ENCODE results near the gene TENT5C.
A peak's percentile ranks its signal among the peaks of the same experiment; 100 is the strongest.
"Not testable (repeated sequence)": the region's sequence is repeated elsewhere in the genome, so short reads cannot be mapped to it uniquely, and the experiment has no call there.

TENT5C gene

DNA sequence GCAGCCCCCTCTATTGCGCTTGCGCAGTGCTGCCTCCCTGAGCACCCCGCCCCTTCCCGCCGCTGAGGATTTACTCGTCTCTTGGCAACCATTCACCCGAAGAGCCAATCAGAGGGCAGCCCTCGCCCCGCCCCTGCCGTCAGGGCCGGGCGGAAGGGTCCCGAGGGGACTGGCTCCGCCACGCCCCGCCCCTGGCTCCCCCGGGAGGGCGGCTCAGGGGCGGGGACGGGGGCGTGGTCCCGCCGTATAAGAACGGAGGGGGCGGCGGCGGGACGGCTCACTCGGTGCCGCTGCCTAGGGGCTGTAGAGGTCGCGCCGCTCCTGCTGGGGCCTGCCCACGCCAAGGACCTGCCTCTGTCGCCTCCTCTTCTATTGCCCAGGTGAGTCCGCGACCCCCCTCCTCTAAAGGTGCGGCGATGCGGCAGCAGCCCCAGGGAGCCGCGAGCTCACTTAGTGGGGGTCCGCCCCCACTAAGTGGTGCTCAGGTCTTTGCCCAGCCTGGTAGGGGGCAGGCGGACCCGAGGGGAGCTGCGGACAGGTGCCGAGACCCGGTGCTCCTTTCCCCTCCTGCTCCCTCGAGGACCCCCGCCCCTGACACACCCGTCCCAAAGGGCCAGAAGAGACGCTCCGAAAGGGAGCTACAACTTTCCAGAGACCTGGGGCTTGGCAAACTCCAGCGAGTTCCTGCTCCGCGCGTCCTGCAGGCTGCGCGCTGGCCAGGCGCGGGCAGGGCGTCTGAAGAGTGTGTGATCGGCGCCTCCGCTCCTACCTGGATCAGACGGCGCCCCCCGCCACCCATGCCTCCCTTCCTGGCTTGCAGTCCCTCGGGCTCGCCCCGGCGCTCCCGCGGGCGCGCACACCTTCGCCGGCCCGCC is at the start of gene TENT5C:
TSS of gene TENT5C (plus strand) at position 275 of the 875 bp plus-strand sequence. CDS start 16,821 bp downstream, outside the sequence.
- peak; percentile 97 for DNase-seq

DNA sequence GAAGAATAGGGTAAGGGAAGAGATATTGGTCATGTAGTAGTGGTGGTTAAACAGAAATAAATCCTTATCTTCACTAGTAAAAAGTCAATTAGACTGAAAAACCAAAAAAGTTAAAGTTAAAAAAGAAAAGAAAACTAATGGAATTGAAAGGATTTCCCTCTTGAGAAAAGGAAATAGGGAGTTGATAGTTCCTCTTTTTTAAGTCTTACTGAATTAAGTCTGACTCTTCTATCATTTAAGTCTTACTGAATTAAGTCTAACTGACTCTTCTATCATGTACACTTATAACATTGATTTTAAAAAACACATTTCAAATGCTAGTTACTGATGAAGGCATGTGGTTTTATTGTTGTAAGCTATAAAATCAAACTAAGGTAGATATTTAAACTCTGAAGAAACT is 49.5 kb upstream of the TENT5C start:
- DNase-seq: no peak

DNA sequence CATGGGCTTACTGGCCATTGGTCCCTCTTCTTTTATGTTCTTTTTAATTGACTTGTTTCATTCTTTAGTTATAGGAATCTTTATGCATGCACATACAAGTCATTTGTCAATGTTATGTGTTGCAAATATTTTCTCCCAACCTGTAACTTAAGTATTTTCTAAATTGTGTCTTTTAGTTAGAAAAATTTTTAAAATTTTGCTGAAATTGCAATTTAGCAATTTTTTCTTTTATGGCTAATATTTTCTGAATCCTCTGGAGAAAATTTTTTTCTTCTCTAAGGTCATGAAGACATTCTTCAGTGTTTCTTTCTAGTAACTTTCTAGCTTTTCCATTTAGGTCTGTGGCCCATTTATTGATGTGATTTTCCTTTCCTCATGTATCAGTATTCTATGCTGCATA is 48.9 kb upstream of the TENT5C start:
- no peak for DNase-seq

DNA sequence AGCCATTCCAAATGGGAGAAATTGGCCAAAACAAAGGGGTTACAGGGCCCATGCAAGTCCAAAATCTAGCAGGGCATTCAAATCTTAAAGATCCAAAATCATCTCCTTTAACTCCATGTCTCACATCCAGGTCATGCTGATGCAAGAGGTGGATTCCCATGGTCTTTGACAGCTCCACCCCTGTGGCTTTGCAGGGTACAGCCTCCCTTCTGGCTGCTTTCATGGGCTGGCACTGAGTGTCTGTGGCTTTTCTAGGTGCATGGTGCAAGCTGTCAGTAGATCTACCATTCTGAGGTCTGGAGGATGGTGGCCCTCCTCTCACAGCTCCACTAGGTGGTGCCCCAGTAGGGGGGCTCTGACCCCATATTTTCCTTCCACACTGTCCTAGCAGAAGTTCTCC is 47.4 kb upstream of the TENT5C start:
- DNase-seq: not testable (repeated sequence)

DNA sequence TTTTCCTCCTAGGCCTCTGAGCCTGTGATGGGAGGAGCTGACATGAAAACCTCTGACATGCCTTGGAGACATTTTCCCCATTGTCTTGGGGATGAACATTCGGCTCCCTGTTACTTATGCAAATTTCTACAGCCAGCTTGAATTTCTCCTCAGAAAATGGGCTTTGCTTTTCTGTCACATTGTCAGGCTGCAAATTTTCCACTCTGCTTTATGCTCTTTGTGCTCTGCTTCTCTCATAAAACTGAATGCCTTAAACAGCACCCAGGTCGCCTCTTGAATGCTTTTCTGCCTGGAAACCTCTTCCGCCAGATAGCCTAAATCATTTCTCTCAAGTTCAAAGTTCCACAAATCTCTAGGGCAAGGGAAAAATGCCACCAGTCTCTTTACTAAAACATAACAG is 46.7 kb upstream of the TENT5C start:
- no peak for DNase-seq

DNA sequence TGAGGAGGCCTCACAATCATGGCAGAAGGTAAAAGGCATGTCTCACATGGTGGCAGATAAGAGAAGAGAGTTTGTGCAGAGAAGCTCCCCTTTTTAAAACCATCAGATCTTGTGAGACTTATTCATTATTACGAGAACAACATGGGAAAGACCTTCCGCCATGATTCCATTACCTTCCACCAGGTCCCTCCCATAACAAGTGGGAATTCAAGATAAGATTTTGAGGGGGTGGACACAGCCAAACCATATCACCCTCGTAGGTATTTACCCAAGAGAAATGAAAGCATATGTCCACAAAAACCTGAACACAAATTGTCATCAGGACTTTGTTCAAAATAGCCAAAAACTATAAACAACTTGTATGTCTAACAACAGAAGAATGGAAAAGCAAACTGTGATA is 45.9 kb upstream of the TENT5C start:
- no peak for DNase-seq

DNA sequence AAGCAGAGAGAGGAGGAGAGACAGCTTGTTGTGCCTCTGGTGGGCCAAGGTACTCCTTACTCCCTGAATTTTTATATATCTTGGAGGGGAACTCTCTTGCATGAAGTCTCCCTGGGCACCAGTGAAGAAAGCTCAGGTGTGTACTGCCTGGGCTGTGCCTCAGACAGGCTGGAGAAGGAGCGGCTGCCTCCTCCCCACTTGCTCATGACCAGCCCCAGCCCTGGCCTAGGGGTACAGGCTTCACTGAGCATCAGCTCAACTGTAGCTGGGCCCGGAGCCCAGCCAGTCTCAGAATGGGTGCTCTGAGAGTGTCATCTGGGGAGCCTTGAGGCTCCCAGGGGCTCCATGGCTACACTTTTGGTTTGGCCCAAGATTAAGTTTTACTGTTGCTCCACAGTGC is 44.8 kb upstream of the TENT5C start:
- DNase-seq: no peak

DNA sequence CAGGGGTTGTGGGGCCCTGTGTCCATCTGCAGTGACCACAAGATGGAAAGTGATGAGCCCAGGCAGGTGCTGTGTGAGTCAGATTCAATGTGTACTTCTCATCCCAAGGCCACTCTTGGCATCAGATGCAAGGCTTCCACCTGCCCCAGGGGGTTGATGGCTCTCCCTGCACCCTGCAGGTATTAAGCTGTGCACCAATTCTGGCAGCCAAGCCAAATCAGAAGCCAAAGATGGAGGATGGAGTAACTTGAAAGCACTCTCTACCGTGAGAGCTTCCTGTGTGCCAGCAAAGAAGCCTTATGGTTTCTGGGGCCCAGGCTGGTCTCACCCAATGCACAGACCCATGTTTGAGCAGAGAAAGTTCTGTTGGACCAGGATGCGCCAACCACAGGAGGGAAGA is 44.3 kb upstream of the TENT5C start:
- no peak for DNase-seq

DNA sequence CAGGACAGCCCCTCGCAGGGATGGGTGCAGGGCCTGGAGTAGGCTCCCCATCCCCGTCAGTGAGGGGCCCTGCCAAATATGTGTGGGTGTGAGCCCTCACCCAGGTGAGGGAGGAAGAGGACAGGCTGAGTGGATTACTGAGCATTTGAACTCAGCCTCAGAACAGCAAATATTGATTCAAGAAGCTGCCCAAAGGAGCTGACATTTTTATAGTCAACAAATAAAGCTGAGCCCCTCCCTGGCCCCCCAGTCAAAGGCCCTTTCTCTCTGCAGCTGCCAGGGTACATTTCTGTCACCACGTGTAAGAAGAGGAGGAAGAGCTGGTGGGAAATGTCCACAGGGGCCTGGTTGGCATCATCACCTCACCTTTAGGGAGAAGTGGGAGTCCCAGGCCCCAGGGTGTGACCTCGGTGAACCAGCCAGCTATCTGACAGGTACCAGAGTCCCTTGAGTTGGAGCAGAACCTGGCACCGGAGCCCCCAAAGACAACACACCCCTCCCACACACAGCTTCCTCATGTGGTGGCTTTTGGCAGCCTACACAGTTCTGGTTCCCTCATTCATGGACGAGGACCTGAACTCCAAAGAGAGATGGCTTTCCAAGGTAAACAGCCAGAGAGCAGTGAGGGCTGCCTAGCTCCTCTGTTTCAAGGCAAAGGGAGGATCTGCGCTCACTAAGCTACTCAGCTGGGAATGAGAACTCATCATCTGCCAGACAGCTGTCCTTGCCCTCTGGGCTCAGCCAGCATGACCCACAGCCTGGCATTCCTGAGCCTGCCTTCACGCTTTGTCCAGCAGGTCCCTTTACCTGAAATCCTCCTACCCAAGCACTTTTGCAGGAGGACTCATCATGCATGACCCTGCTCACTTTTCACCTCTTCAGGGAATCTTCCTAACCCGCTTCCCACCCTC is 43.0 kb upstream of the TENT5C start:
- no peak for DNase-seq

DNA sequence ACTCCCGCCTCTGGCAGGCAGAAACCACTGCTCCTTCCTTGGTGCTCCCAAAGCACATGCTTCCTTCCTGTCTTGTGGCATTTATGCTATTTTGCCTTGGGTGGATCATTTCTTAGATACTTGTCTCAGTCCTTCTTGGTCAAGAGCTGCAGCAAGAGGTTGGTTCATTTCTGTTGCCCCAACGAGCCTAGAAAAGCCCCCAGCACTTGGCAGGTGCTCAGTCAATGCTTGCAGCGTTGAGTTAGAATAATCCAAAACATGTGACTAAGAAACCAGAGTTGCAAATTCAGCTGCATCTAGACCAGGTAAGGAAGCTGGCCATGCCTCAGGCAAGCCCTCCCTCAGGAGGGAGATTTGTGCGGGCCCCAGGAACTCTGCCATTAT is 42.4 kb upstream of the TENT5C start:
- DNase-seq: no peak

DNA sequence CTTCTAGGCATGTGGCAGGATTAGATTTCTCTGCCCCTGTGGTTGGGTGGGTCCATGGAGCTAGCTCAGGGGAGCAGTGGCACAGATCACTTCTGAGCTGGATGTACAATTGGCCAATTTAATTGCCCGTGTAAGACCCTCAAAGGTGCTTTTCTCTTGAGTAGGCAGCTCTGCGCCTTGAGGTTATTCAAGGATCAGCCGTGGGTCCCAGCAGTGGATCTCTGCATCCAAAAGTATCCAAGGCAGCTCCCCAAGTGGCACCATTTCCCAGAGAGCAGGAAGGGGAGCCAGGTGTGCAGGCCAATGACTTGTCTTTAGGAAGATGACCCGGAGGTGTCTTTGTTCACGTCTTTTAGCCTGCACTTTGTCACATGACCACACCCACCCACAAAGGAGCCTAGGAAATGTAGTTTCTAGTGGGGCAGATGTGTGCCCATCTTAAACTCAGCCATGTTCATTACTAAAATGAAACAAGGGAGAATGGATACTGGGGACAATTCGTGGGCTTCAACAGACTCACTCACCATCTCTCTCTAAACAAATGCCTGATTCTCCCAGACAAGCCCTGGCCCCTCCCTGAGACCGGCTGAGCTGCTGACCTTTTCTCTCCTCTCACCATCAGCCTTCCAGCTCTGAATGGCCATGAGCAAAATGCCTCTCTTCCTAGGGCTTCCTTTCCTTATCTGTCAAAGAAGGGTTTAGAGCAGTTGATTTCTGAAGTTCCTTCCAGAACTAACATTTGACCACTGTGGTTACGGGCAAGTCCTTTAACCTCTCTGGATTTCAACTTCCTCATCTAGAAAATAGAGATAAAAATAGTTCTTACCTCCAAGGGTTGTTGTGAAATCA is 41.4 kb upstream of the TENT5C start:
- DNase-seq: no peak

DNA sequence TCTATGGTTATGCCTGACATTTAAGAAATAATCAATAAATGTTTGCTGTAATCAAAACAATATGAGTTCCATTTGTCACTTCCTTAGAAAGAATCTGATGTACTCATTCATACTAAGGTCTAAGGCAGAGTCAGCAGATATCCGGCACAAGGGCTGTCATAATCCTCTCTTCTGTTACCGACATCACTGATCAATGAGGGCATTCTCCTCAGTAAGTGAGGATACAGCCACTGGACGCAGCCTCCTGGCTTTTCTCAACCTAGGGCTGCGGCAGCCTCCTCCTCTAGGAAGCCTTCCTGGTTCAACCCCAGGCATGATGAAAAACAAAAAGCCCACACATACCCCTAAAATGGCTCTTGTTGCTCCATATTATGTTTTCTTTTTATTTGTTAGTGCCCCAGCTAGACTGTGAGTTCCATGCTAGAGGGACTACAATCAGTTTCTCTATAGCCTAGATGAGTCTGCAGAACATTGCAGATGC is 40.7 kb upstream of the TENT5C start:
- no peak for DNase-seq

DNA sequence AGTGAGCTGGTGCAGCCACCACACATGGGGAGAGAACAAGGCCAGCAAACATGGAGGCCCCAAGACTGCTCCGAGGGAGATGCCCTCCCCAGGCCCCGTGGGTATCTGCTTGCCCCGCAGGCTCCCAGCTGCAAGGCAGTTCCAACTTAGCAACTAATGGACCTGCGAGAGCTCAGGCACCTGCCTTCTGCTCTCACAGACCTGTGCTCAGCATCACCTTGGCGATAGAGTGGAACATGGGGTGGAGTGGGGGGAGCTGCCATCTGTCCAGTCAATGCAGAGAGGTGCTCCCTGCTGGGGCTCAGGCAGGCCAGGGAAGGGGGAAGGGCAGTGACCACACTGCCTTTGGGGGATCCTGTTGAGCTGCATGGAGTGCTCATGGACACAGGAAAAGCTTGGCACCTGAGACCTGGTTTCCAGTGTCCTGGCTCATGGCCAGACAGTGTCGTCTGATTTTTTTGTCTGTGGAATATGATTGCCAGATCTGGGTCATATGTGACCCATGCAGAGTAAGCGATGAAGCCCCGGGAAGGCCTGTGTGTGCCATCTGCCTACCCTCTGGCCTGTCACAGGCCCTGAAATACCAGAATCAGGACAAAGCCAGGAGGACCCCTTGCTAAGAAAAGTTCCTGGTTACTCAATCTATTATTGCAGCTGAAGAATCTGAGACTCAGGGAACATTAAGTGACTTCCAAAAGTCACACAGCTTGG is 39.9 kb upstream of the TENT5C start:
- DNase-seq: no peak

DNA sequence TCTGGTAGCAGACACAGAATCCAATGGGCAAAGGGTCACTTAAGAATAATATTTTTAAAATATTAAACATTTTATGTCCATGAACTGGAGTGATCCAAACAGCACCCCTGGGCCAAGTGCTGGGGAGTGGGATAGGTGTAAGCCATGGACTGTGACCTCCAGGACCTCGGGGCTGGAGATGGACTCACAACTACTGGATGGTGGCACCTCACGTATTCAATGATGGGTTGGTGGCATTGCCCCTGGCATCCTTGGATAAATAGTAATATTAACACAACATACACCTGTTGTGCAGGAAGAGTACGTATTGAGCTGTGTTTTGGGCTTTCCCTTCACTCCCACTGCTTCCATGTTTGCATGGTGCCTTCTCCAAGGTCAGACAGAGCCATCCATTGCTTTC is 39.3 kb upstream of the TENT5C start:
- DNase-seq: no peak

DNA sequence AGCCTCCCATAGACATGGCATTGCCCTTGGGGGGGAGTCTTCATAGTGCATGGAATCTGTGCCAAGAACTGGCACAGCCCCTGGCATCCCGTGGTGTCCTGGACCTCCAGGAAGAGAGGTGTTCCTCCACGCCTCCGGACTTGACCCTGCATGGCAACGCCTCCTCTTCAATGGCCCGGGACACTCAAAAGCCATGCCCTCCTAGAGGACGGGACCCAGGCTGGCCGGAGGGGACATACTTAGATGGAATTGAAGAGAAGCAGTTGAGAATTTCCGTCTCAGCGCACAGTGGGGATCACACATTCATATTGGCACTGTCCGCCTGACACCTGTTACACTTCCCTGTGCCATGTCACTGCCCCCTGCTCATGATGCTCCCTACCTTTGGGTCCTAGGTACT is 38.4 kb upstream of the TENT5C start:
- no peak for DNase-seq

DNA sequence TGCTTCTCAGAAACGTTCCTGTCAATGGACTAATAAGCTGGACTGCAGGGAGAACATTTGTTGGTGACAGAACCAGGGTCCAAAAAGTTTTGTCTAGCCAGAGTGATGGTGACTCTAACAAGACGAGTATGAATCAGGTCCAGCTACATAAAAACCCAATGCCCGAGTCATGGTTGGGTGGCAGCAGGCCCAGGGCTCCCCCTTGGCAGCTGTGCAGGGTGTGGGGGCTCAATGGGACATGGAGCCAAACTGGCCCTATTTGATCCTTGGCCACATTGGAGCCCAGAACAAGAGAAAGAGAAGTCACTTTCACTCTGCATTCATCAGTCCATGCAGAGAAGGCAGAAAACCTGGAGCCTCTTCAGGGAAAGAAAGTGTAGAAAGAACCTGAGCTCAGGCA is 37.9 kb upstream of the TENT5C start:
- no peak for DNase-seq

DNA sequence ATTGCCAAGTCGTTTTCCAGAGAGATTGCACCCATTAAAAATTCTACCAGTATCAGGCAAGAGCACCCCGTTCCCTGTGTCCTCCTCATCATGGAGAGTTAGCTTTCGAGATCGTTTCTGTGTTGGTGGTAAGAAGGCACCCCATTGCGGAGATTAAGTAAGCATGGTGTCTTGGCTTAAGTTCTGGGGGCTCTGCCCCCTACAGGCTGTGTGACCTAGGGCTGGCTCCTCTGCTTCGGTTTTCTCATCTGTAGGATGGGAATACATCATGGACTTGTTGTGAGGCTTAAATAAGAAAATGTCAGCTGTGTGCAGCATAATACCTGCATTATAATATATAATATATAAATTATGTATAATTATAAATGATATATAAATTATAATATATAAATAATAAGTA is 36.8 kb upstream of the TENT5C start:
- no peak for DNase-seq

DNA sequence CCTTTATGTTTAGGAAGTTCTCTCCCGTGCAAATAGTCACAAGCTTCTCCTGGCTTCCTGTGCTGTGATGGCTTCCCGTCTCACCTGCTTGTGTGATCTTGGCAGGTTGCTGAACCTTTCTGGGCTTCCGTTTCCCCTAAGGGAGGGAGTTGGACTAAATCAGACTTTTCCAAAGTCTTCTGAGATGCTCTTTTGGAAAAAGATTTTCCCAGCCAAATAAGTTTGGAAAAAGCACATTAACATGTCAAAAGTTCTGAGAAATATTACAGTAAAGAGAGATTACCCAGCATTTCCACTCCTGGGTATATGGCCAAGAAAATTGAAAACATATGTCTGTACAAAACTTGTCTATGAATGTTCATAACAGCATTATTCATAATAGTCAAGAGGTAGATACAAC is 36.0 kb upstream of the TENT5C start:
- no peak for DNase-seq

DNA sequence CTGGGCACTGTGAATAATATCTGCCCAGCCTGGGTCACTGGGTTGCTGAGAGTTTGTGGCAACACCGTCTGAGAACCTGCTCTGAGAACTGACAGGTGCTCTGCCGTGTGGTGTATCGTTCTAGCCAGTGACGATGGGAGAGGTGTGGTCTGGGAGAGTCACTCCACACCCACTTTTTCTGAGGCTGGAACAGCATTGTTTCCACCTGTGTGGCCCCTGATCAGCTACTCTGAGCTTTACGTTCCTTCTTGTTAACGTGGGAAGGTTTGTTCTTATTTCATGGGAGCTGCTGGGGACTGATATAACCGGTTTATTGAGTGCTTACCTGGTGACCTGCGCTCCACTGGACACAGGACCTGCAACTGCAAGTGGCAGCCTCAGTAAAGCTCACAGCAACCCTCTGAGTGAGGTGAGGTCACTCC is 34.8 kb upstream of the TENT5C start:
- DNase-seq: no peak

DNA sequence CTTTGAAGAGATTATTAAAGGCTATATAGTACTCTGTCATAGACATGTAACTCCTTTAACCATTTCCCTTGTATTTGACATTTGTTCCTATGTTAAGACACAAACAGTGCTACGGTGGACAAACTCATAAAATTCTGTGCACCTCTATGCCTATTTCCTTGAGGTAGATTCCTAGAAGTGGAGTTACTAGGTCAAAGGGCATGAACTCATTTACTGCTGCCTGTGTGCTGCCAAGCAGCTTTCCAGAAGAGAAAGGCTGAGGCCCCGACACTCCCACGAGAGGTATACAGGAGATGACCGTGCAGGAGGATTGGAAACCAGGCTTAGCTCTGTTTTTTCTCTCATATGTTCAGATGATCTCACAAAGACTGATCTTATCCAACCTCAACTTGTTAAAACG is 34.4 kb upstream of the TENT5C start:
- DNase-seq: no peak

DNA sequence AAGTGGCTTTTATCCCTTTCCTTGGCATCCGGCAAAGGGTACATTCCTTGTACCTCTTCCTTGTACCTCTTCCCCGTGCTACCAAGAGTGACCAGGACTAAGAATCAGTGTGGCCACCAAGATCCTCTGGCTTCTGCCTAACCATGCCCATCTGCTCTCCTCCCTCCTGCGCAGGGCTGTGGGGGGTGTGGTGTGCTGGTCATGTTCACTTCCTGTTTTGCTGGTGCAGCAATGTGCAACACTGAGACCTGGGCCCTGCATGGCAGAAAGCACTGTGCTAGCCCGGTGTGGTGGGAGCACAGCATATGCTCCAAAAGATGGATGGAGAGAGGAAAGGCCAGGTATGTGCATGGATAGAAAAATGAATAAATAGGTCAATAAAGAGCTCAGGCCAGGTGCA is 33.3 kb upstream of the TENT5C start:
- no peak for DNase-seq

DNA sequence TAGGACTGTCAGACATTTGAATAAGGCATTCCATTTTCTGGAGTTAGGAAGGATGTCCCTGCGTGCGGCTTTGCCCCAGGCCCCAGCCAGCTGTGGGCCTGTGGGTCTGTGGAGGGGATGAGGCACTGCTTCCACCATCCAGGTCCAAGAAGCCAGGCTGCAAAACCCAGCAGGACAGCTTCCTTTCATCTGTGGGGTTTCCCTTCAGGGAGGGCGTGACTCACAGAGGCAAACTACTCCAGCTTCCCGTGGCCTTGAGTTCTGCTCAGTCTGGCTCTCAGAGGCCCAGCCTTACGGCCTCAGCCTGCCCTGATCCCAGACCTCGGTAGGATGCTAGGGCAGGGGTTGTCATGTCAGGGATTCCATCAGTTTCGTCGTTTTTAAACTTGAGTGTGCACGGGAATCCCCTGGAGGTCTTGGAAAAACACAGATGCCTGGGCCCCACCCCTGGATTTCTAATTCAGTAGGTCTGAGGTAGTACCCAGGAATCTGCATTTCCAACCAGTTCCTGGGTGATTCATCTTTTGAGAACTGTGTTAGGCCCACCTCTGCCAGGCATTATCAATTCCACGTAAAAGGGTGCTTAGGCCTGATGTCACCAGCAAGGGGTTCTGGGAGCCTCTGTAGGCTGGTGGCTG is 32.3 kb upstream of the TENT5C start:
- no peak for DNase-seq
